Inflammatory macrophage treated with lipopolysaccharide for 1 hour (primary cell): ENCODE measurements around the gene NKPD1.
A peak's percentile ranks its signal among the peaks of the same experiment; 100 is the strongest.

ENCODE experiments used
- DNase-seq, 2 donors: peaks; one replicate each; pipeline ENCODE4 v3.0.0-alpha.2; 2020 to 2022

NKPD1 gene

GRCh38 chr19:45172173-45172572 lies 11.4 kb upstream of the NKPD1 start:
- no peak for DNase-seq

GRCh38 chr19:45171211-45171623 lies 10.4 kb upstream of the NKPD1 start:
- no peak for DNase-seq

DNA sequence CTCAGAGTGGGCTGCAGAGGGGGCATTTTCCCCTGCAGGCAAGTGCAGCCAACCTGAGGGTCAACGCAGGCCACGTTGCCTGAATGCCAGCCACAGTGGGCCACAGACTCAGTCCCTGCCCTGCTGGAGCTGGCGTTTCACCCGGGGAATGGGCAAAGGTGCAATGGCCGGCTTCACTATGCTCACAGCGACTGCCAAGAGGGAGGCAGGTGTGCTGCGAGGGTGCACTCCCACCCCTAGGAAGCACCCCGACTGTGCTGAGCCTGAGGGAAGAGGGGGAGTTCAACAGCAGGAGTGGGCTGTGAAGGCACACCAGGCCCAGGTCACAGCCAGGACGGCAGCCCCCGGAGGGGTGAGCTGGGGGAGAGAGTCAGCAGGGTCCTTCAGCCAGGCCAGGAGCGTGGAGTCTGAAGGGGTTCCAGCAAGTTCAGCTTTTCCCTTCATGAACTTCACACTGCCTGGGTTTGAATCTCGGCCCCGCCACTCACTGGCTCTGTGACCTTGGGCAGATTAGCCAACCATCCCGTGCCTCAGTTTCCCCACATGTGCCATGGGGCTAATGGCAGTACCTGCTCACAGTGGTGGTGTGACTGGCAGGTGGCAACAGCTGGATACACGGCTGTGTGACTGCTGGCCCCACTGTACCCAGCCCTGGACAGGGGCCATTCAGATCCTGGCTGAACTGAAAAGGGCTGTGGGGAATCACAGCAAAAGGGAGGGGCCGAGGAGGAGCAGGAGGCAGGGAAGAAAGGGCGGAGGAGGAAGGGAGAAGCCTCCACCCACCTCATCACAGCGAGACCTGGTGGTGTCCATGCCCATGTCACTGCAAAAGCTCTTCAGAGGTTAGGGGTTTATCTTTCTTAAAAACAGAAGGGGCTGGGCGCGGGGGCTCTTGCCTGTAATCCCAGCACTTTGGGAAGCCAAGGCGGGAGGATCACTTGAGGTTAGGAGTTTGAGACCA lies 9.6 kb upstream of the NKPD1 start:
- DNase-seq = no peak

- no peak for DNase-seq
Observed at GRCh38 chr19:45169602-45170001, 8.8 kb upstream of the NKPD1 start.

GRCh38 chr19:45168767-45169351 lies 8.1 kb upstream of the NKPD1 start:
- no peak for DNase-seq

GRCh38 chr19:45166723-45167252 lies 6.0 kb upstream of the NKPD1 start:
- no peak for DNase-seq

- DNase-seq = peak; percentile 89 to 99
Observed at GRCh38 chr19:45164577-45165335, 4.0 kb upstream of the NKPD1 start.

GRCh38 chr19:45163751-45164460 lies 3.1 kb upstream of the NKPD1 start:
- DNase-seq = no peak

DNA sequence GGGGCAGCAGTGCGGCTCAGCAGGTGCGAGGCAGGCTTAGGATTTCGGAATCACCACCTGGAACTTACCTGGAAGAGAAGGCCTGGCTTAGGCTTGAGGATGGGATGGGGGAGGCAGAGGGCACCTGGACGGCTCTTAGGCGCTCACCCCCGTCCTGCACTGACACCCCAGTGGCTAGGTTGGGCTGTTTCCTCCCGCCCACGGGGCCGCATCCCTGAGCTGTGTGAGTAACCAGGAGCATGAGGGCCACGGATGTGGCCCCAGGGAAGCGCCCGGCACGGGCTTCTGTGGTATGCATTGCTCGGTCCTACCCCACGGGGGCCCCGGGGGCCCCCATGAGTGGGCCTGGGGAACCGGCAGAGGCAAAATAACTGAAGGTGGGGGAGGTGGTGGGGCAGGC lies 2.4 kb upstream of the NKPD1 start:
- DNase-seq = no peak

DNA sequence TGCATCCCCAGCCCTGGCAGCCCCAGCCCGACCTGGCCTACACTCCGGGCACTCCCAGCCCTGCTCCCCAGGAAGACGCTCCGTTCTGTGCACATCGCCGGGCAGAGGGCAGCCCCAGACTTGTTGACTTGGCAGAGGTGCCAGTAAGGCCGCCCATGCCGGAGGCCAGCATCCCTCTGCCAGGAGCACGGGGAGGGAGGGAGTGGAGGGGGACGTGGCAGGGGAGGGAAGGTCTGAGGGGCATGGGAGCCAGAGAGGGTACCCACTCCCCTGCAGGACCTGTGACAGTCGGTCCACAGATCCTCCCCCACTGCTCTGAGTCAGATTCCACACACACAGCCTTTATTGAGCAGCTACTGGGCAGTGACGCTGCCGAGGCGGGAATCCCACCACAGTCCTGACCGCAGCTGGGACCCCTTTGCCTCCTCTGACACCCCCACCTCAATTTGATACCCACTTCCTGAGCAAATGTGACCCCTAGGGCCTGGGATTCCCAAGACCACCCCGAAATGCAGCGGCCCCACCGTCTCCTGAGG lies 1.9 kb upstream of the NKPD1 start:
- DNase-seq = no peak

- no peak for DNase-seq
Observed at GRCh38 chr19:45161738-45162607, 1.2 kb upstream of the NKPD1 start.

- DNase-seq = no peak
Observed at GRCh38 chr19:45159971-45160324, 834 bp downstream of the NKPD1 start.

GRCh38 chr19:45159210-45159970 lies 1.4 kb downstream of the NKPD1 start:
- no peak for DNase-seq

DNA sequence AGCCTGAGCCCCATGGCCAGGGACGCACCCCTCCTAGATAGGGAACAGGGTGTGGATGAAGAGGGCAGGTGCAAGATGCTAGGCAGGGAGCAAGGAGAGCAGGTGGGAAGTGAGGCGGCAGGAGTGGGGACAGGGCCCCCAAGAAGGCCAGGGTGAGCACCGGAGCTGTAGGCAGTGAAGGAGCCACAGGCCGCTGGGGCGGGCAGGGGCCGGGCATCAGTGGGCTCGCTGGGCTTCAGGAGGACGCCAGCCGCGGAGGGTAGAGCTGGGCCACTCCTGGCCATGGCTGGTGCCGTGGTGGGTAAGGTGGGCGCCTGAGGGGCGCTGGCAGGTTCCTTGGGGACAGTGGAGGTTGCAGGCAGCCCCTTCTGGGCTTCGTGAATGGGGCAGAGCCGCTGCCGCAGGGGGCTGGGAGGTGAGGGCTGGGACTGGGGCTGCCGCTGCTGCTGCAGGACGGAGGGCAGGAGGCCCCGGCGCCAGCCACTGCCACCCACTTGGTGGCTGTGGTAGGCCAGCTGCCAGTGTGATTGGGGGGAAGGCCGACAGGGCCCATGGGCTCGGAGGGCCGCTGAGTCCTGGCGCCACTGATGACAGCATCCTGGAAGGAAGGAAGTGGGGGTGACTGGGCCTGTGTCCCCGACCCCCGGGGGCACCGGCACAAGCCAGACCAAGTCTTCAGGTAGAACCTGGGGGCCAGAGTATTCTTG lies 2.1 kb downstream of the NKPD1 start:
- DNase-seq = no peak

DNA sequence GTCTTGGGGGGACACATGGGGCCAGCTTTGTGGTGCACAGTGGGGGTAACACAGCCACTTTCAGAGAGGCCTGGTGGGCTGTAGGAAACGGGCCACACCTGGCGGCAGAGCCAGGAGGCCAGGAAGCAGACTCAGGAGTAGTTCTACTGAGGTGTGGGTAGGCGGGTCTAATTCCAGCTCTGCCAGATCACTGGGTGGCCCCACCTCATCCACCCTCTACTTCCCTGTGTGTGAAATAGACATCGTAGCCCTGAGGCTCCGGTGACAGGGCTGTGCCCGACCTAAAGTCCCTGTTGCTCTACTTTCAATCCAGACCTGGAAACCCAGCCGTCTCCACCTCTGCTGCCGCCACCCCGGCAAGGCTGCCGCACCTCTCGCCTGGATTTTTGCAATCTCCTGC lies 4.0 kb downstream of the NKPD1 start:
- DNase-seq = no peak

DNA sequence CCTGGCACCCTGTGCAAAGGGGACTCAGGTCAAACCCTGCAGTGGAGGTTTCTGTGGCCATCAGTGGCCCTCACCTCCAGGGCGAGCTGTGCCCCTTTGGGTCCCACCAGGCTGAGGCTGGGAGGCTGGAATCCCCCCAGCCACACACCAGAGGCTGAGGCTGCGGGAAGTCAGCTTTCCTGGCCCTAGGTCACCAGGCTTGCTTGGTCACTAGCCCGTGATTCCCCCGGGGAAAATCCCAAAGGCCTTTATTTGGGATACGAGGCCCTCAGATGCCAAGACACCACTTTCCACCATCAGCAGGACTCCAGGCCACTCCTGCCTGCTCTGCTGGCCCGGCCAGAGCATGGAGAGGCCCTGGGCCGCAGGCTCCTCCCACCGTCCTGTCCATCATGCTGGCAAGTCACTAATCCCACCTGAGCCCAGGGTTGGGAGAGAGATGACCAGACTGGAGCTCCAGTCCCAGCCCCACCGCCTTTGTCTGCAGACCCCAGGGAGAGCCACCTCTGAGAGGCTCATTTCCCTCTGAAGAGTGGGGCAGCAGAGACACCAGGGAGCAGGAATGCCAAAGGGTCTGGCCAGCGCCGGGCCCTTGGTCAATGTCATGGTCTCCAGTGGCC lies 4.7 kb downstream of the NKPD1 start:
- DNase-seq = no peak

DNA sequence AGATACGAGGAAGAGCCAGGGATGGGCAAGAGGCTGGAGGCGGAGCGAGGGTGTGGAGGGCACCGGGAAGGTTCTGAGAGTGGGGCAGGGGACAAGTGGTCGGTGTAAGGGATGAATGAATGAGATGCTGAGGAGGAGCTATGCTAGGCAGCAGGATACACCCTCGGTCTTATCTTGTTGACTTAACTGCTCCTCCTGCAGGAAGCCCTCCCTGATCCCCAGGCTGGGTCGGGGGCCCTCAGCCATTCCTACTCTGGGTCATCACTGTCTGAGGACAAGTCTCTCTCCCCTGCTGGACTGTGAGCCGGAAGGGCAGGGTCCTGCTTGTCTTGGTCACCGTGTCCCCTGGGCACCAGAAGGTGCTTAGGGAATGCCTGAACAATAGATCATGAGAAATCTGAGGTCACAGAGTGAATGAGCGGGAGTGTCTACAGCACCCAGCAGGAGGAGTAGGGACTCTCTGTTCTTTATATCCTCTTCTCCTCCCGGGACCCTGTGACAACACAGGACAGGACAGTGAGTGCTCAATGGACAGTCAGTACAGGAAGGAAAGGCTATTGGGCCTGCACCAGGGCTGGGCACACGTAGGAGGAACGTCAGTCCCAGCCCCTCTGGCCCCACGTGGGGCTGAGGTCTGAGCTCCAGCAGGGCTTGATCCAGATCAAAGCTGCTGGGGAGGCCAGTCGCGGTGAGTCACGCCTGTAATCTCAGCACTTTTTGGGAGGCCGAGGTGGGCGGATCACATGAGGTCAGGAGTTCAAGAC lies 6.5 kb downstream of the NKPD1 start:
- peak; percentile 18 to 76 for DNase-seq

- no peak for DNase-seq
Observed at GRCh38 chr19:45153339-45154063, 7.3 kb downstream of the NKPD1 start.
